ENCODE data around the gene EDEM2.

DNA sequence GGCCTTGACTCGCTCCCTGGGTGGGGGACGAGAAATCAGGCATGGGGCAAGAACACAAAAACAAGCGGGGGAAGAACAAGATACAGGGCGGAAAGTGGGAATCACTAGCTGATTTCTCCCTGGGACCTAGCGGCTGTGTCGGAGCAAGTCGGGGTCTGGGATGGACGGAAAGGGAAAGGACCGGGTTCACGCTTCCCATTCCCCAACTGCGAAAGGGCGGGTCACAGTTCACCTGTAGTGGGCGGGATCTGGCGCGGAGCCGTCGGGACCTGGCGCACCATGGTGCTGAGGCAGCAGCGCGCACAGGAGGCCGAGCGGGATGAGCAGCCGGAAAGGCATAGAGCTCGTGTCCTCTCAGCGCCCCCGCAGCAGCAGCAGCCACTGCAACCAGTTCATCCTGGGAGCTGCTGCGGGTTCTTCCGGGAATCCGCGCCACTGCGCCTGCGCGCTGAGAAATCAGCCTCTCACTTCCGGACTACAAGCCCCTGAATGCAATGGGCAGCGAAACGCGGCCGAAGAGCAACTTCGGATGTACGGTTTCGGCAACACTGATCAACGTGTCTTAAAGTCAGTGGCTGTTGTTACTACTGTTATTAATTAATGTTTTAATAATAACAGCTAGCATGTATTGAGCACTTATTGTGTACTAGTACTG is at the start of gene EDEM2:
- peak; percentile 35 to 39 for TF ChIP-seq POLR2A (IDR thresholded peaks at IDR 0.05)
- TF ChIP-seq, protein P1, sequence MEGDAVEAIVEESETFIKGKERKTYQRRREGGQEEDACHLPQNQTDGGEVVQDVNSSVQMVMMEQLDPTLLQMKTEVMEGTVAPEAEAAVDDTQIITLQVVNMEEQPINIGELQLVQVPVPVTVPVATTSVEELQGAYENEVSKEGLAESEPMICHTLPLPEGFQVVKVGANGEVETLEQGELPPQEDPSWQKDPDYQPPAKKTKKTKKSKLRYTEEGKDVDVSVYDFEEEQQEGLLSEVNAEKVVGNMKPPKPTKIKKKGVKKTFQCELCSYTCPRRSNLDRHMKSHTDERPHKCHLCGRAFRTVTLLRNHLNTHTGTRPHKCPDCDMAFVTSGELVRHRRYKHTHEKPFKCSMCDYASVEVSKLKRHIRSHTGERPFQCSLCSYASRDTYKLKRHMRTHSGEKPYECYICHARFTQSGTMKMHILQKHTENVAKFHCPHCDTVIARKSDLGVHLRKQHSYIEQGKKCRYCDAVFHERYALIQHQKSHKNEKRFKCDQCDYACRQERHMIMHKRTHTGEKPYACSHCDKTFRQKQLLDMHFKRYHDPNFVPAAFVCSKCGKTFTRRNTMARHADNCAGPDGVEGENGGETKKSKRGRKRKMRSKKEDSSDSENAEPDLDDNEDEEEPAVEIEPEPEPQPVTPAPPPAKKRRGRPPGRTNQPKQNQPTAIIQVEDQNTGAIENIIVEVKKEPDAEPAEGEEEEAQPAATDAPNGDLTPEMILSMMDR (IDR thresholded peaks at IDR 0.05 in 4 of 5, conservative IDR thresholded peaks at IDR 0.05 in 1 of 5): peak in 1 of 5 experiments; percentile 10

Measured in gastrocnemius medialis (tissue), 4 donors.